ENCODE measurements around the gene KDM8.

GRCh38 chr16:27156579-27156978 lies 46.7 kb upstream of the KDM8 start:
- TF ChIP-seq, protein P1, sequence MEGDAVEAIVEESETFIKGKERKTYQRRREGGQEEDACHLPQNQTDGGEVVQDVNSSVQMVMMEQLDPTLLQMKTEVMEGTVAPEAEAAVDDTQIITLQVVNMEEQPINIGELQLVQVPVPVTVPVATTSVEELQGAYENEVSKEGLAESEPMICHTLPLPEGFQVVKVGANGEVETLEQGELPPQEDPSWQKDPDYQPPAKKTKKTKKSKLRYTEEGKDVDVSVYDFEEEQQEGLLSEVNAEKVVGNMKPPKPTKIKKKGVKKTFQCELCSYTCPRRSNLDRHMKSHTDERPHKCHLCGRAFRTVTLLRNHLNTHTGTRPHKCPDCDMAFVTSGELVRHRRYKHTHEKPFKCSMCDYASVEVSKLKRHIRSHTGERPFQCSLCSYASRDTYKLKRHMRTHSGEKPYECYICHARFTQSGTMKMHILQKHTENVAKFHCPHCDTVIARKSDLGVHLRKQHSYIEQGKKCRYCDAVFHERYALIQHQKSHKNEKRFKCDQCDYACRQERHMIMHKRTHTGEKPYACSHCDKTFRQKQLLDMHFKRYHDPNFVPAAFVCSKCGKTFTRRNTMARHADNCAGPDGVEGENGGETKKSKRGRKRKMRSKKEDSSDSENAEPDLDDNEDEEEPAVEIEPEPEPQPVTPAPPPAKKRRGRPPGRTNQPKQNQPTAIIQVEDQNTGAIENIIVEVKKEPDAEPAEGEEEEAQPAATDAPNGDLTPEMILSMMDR (IDR thresholded peaks at IDR 0.05) = no peak
- TF ChIP-seq POLR2A (IDR thresholded peaks at IDR 0.05) = no peak
